ENCODE data around the gene ATG4C. TPM values are rescaled to one million over a fixed set of nuclear protein-coding genes. Genes with fewer than 3 reads are reported as not detected.
A peak's percentile ranks its signal among the peaks of the same experiment; 100 is the strongest.

The ATG4C gene
- total and polyA plus RNA-seq, 3 donors from 2014 or later = 6.8 to 10.2 (median 8.6) TPM

GRCh38 chr1:62836856-62837540 is 53.1 kb downstream of the ATG4C start:
- H3K9me3 ChIP-seq = no peaks in the 10 kb centered on the region
- no peaks in the 10 kb centered on the region for H3K4me1 ChIP-seq
- no peak for DNase-seq
- H3K27ac ChIP-seq = no peak overlapping the region
- no peaks in the 10 kb centered on the region for H3K36me3 ChIP-seq (ENCODE audit: low read depth, missing control alignments)
- TF ChIP-seq, protein P1, sequence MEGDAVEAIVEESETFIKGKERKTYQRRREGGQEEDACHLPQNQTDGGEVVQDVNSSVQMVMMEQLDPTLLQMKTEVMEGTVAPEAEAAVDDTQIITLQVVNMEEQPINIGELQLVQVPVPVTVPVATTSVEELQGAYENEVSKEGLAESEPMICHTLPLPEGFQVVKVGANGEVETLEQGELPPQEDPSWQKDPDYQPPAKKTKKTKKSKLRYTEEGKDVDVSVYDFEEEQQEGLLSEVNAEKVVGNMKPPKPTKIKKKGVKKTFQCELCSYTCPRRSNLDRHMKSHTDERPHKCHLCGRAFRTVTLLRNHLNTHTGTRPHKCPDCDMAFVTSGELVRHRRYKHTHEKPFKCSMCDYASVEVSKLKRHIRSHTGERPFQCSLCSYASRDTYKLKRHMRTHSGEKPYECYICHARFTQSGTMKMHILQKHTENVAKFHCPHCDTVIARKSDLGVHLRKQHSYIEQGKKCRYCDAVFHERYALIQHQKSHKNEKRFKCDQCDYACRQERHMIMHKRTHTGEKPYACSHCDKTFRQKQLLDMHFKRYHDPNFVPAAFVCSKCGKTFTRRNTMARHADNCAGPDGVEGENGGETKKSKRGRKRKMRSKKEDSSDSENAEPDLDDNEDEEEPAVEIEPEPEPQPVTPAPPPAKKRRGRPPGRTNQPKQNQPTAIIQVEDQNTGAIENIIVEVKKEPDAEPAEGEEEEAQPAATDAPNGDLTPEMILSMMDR (IDR thresholded peaks at IDR 0.05) = no peak
- no peak for TF ChIP-seq POLR2A (IDR thresholded peaks at IDR 0.05)
- no peak overlapping the region for H3K4me3 ChIP-seq
- intact Hi-C loops (cut with DNase I; ENCODE audit: low total_unique reads) = no loop called here
- H3K27me3 ChIP-seq = no peaks in the 10 kb centered on the region

- TF ChIP-seq, protein P1 (IDR thresholded peaks at IDR 0.05) = no peak
- TF ChIP-seq POLR2A (IDR thresholded peaks at IDR 0.05) = no peak
- 100% methylated on average over 1 of the region's 1 CpG for WGBS, 2 donors
- Histone ChIP-seq H3K27me3 (no peaks in the 10 kb centered on the region), H3K4me1 (no peaks in the 10 kb centered on the region), H3K9me3 (no peaks in the 10 kb centered on the region), H3K4me3 (no peak overlapping the region), H3K36me3 (ENCODE audit: low read depth, missing control alignments) (no peaks in the 10 kb centered on the region), H3K27ac (no peak overlapping the region)
- no peak for DNase-seq
- intact Hi-C loops (cut with DNase I; ENCODE audit: low total_unique reads) = no loop called here
These were observed 56.6 kb downstream of the ATG4C start for GRCh38 chr1:62840555-62840954.

GRCh38 chr1:62841587-62842169 is 57.7 kb downstream of the ATG4C start:
- intact Hi-C loops (cut with DNase I; ENCODE audit: low total_unique reads) = no loop called here
- no peak for DNase-seq
- 5% methylated on average over 3 of the region's 3 CpGs for WGBS, 2 donors

GRCh38 chr1:62844030-62844429 is 60.1 kb downstream of the ATG4C start:
- Histone ChIP-seq H3K36me3 (ENCODE audit: low read depth, missing control alignments) (no peaks in the 10 kb centered on the region), H3K27me3 (no peaks in the 10 kb centered on the region), H3K9me3 (no peaks in the 10 kb centered on the region), H3K4me3 (no peak overlapping the region), H3K27ac (no peak overlapping the region), H3K4me1 (no peaks in the 10 kb centered on the region)
- DNase-seq = no peak
- TF ChIP-seq POLR2A (IDR thresholded peaks at IDR 0.05) = no peak
- TF ChIP-seq, protein P1 (IDR thresholded peaks at IDR 0.05) = no peak
- intact Hi-C loops (cut with DNase I; ENCODE audit: low total_unique reads) = no loop called here

More at GRCh38 chr1:62841587-62842169, 57.7 kb downstream of the ATG4C start:
- no peaks in the 10 kb centered on the region for H3K36me3 ChIP-seq (ENCODE audit: low read depth, missing control alignments)
- TF ChIP-seq, protein P1 (IDR thresholded peaks at IDR 0.05) = peak; percentile 45 to 77 (median 65)
- TF ChIP-seq POLR2A (IDR thresholded peaks at IDR 0.05) = no peak
- no peaks in the 10 kb centered on the region for H3K9me3 ChIP-seq
- H3K4me1 ChIP-seq = no peaks in the 10 kb centered on the region
- H3K27me3 ChIP-seq = no peaks in the 10 kb centered on the region
- H3K27ac ChIP-seq = no peak overlapping the region
- H3K4me3 ChIP-seq = no peak overlapping the region

DNA sequence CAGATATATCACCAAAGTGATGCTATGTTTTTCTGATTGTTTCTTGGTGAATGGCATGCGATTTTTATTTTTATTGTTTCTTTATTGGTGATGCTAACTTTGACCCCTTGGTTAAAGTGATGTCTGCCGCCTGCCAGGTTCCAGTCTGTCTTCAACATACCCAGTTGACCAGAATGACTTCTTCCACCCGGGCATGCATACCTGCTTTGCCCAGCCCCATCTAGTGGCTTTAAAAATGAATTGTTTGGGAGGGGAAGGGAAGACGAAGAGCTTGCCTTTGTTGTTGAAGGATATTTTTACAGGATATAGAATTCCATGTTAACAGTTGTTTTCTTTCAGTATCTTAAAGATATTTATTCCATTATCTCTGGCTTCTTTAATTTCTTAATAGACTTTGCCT is 65.1 kb downstream of the ATG4C start:
- Histone ChIP-seq H3K9me3 (no peaks in the 10 kb centered on the region), H3K27me3 (no peaks in the 10 kb centered on the region), H3K27ac (no peak overlapping the region), H3K4me3 (no peak overlapping the region), H3K36me3 (ENCODE audit: low read depth, missing control alignments) (no peaks in the 10 kb centered on the region), H3K4me1 (no peaks in the 10 kb centered on the region)
- TF ChIP-seq, protein P1 (IDR thresholded peaks at IDR 0.05) = no peak
- TF ChIP-seq POLR2A (IDR thresholded peaks at IDR 0.05) = no peak
- WGBS, 2 donors = 82 to 91% methylated on average over 4 of the region's 4 CpGs
- intact Hi-C loops (cut with DNase I; ENCODE audit: low total_unique reads) = no loop called here
- DNase-seq = no peak

Measured in testis (tissue), 3 donors.